Gastrocnemius medialis (tissue), 4 donors: ENCODE data around the gene RWDD3.

Experiments used
- CTCF ChIP-seq, 5 experiments: fragments of 450-650 bp in 3 of 5; fragments of 200-600 bp in 2 of 5; sonication (generic) in 2 of 5; IDR thresholded peaks in 4 of 5; conservative IDR thresholded peaks in 1 of 5; 1 replicate in 4 of 5; 2 replicates in 1 of 5; pipeline ENCODE4 v1.5.1; 2016 to 2019; ENCODE audit warnings: antibody characterized with exemption in 5 of 5, mild to moderate bottlenecking in 3 of 5, moderate library complexity in 3 of 5
- POLR2A ChIP-seq, 2 donors: fragments of 450-650 bp; IDR thresholded peaks; one replicate each; pipeline ENCODE4 v1.6.1; 2017; ENCODE audit warnings: antibody characterized with exemption in 2 of 2, mild to moderate bottlenecking in 2 of 2, moderate library complexity in 2 of 2

- TF ChIP-seq CTCF (IDR thresholded peaks at IDR 0.05 in 4 of 5, conservative IDR thresholded peaks at IDR 0.05 in 1 of 5): no peak
- no peak for TF ChIP-seq POLR2A (IDR thresholded peaks at IDR 0.05)
Measured at GRCh38 chr1:95247607-95248006, 13.6 kb downstream of the RWDD3 start.
